ENCODE measurements around the gene SCAF11.
"Not testable (repeated sequence)": the region's sequence is repeated elsewhere in the genome, so short reads cannot be mapped to it uniquely, and the experiment has no call there.

Gene SCAF11

DNA sequence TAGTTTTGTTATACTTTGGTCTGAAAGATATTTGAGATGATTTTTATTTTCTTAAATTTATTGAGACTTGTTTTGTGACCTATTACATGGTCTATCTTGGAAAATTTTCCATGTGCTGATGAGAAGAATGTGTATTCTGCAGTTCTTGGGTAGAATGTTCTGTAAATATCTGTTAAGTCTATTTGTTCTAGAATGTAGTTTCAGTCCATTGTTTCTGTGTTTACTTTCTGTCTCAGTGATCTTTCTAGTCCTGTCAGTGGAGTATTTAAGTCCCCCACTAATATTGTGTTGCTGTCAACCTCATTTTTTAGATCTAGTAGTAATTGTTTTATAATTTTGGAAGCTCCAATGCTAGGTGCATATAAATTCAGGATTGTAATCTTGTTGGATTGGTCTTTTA is 30.4 kb upstream of the SCAF11 start:
- no peak overlapping the region for H4K91ac ChIP-seq (ENCODE audit: low read depth, low read length, poor library complexity)
- H4K8ac ChIP-seq (ENCODE audit: low read depth, low read length) = no peak overlapping the region
- DNase-seq (ENCODE audit: low spot score) = no peak
- H2BK15ac ChIP-seq (ENCODE audit: low read length) = no peak overlapping the region
- H3K27me3 ChIP-seq (ENCODE audit: control insufficient read depth in 3 of 3, insufficient read depth in 3 of 3, low read depth in 1 of 3, low read length in 3 of 3) = no peaks in the 10 kb centered on the region
- no peak overlapping the region for H2AFZ ChIP-seq (ENCODE audit: low read length)
- H3K9me3 ChIP-seq (replicated peaks in 1 of 2; ENCODE audit: control insufficient read depth in 2 of 2, insufficient read depth in 1 of 2, low read depth in 1 of 2, low read length in 2 of 2) = peaks cover 0 to 2% of the 10 kb centered on the region in 2 donors
- no peak overlapping the region for H3K9ac ChIP-seq (ENCODE audit: low read depth, low read length, poor library complexity)
- H3K18ac ChIP-seq (ENCODE audit: low read length) = no peak overlapping the region
- no peak overlapping the region for H3K27ac ChIP-seq (replicated peaks; ENCODE audit: low read length)
- H3K4me2 ChIP-seq (ENCODE audit: insufficient read depth, low read length, poor library complexity, severe bottlenecking) = no peak overlapping the region
- H2BK12ac ChIP-seq (ENCODE audit: low read length) = no peak overlapping the region
- H3K79me1 ChIP-seq (ENCODE audit: low read depth, low read length) = no peaks in the 10 kb centered on the region
- H3K4ac ChIP-seq (ENCODE audit: low read length) = no peak overlapping the region
- no peak overlapping the region for H3K4me3 ChIP-seq (ENCODE audit: low read length in 2 of 2)
- no peak overlapping the region for H2BK120ac ChIP-seq (ENCODE audit: low read depth, low read length)
- H3K36me3 ChIP-seq (replicated peaks in 1 of 2; ENCODE audit: control insufficient read depth in 2 of 2, insufficient read depth in 2 of 2, low read length in 2 of 2) = no peaks in the 10 kb centered on the region
- H3K23ac ChIP-seq (ENCODE audit: low read depth, low read length, poor library complexity) = no peak overlapping the region
- no peak overlapping the region for H2AK5ac ChIP-seq (ENCODE audit: low read depth, low read length)
- H3K4me1 ChIP-seq (ENCODE audit: control insufficient read depth in 2 of 2, insufficient read depth in 1 of 2, low read depth in 1 of 2, low read length in 2 of 2) = no peaks in the 10 kb centered on the region
- H3K14ac ChIP-seq (ENCODE audit: low read length) = no peak overlapping the region
- no peak overlapping the region for H2BK5ac ChIP-seq (ENCODE audit: low read length)

DNA sequence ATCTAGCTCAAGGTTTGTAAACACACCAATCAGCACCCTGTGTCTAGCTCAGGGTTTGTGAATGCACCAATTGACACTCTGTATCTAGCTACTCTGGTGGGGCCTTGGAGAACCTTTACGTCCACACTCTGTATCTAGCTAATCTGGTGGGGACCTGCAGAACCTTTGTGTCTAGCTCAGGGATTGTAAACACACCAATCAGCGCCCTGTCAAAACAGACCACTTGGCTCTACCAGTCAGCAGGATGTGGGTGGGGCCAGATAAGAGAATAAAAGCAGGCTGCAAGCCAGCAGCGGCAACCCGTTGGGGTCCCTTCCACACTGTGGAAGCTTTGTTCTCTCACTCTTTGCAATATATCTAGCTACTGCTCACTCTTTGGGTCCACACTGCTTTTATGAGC is 28.3 kb upstream of the SCAF11 start:
- not testable (repeated sequence) for H3K14ac ChIP-seq (ENCODE audit: low read length)

DNA sequence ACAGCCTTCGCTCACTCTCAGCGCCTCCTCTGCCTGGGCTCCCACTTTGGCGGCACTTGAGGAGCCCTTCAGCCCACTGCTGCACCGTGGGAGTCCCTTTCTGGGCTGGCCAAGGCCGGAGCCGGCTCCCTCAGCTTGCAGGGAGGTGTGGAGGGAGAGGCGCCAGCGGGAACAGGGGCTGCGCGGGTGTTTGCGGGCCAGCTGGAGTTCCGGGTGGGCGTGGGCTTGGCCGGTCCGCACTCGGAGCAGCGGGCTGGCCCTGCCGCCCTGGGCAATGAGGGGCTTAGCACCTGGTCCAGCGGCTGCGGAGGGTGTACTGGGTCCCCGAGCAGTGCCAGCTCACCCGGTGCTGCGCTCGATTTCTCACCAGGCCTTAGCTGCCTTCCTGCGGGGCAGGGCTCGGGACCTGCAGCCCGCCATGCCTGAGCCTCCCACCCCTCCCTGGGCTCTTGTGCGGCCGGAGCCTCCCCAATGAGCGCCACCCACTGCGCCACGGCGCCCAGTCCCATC is 27.5 kb upstream of the SCAF11 start:
- H3K4me3 ChIP-seq (ENCODE audit: low read length in 2 of 2); H3K4me1 ChIP-seq (ENCODE audit: control insufficient read depth in 2 of 2, insufficient read depth in 1 of 2, low read depth in 1 of 2, low read length in 2 of 2); H3K27me3 ChIP-seq (ENCODE audit: control insufficient read depth in 3 of 3, insufficient read depth in 3 of 3, low read depth in 1 of 3, low read length in 3 of 3); H2BK15ac ChIP-seq (ENCODE audit: low read length); H3K4ac ChIP-seq (ENCODE audit: low read length); H2BK5ac ChIP-seq (ENCODE audit: low read length); DNase-seq (ENCODE audit: low spot score); H4K8ac ChIP-seq (ENCODE audit: low read depth, low read length); H3K23ac ChIP-seq (ENCODE audit: low read depth, low read length, poor library complexity); H2AFZ ChIP-seq (ENCODE audit: low read length); H3K18ac ChIP-seq (ENCODE audit: low read length); H3K14ac ChIP-seq (ENCODE audit: low read length); H3K27ac ChIP-seq (replicated peaks; ENCODE audit: low read length); H3K9ac ChIP-seq (ENCODE audit: low read depth, low read length, poor library complexity); H2BK12ac ChIP-seq (ENCODE audit: low read length); H2AK5ac ChIP-seq (ENCODE audit: low read depth, low read length); H4K91ac ChIP-seq (ENCODE audit: low read depth, low read length, poor library complexity); H3K9me3 ChIP-seq (replicated peaks in 1 of 2; ENCODE audit: control insufficient read depth in 2 of 2, insufficient read depth in 1 of 2, low read depth in 1 of 2, low read length in 2 of 2); H3K36me3 ChIP-seq (replicated peaks in 1 of 2; ENCODE audit: control insufficient read depth in 2 of 2, insufficient read depth in 2 of 2, low read length in 2 of 2); H3K79me1 ChIP-seq (ENCODE audit: low read depth, low read length); H3K4me2 ChIP-seq (ENCODE audit: insufficient read depth, low read length, poor library complexity, severe bottlenecking); H2BK120ac ChIP-seq (ENCODE audit: low read depth, low read length): not testable (repeated sequence)
- no CpG with 5 or more reads among the region's 33 CpGs for WGBS, 2 donors (ENCODE audit: extremely low coverage in 2 of 2, insufficient read length in 2 of 2, insufficient replicate concordance in 1 of 2)

More for the DNA sequence above, 28.3 kb upstream of the SCAF11 start:
- not testable (repeated sequence) for H3K9me3 ChIP-seq (replicated peaks in 1 of 2; ENCODE audit: control insufficient read depth in 2 of 2, insufficient read depth in 1 of 2, low read depth in 1 of 2, low read length in 2 of 2); H3K27me3 ChIP-seq (ENCODE audit: control insufficient read depth in 3 of 3, insufficient read depth in 3 of 3, low read depth in 1 of 3, low read length in 3 of 3); H3K18ac ChIP-seq (ENCODE audit: low read length); H4K91ac ChIP-seq (ENCODE audit: low read depth, low read length, poor library complexity); H2BK15ac ChIP-seq (ENCODE audit: low read length); H3K27ac ChIP-seq (replicated peaks; ENCODE audit: low read length); H2BK120ac ChIP-seq (ENCODE audit: low read depth, low read length); H3K4me3 ChIP-seq (ENCODE audit: low read length in 2 of 2); H3K4ac ChIP-seq (ENCODE audit: low read length); H3K4me1 ChIP-seq (ENCODE audit: control insufficient read depth in 2 of 2, insufficient read depth in 1 of 2, low read depth in 1 of 2, low read length in 2 of 2); H2BK5ac ChIP-seq (ENCODE audit: low read length); DNase-seq (ENCODE audit: low spot score); H3K4me2 ChIP-seq (ENCODE audit: insufficient read depth, low read length, poor library complexity, severe bottlenecking); H3K23ac ChIP-seq (ENCODE audit: low read depth, low read length, poor library complexity); H3K79me1 ChIP-seq (ENCODE audit: low read depth, low read length); H3K36me3 ChIP-seq (replicated peaks in 1 of 2; ENCODE audit: control insufficient read depth in 2 of 2, insufficient read depth in 2 of 2, low read length in 2 of 2); H2BK12ac ChIP-seq (ENCODE audit: low read length); H2AFZ ChIP-seq (ENCODE audit: low read length); H3K9ac ChIP-seq (ENCODE audit: low read depth, low read length, poor library complexity); H2AK5ac ChIP-seq (ENCODE audit: low read depth, low read length); H4K8ac ChIP-seq (ENCODE audit: low read depth, low read length)
- no CpG with 5 or more reads among the region's 4 CpGs for WGBS, 2 donors (ENCODE audit: extremely low coverage in 2 of 2, insufficient read length in 2 of 2, insufficient replicate concordance in 1 of 2)

DNA sequence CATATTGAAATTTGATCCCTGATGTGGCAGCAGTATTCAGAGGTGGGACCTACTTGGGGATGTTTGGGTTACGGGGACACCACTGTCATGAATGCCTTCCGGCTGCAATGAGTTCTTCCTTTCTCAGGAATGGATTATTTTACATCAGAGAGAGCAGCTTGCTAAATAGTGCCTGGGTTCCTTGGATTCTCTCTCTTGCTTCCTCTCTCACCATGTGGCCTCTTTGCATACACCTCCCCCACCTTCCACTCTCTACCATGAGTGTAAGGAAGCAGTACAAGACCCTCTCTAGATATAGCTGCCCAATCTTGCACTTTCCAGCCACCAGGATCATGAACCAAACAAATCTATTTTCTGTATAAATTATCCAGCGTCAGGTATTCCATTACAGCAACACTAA is 15.4 kb upstream of the SCAF11 start:
- no peak for DNase-seq (ENCODE audit: low spot score)
- H2BK12ac ChIP-seq (ENCODE audit: low read length) = no peak overlapping the region
- H2BK15ac ChIP-seq (ENCODE audit: low read length) = no peak overlapping the region
- no peaks in the 10 kb centered on the region for H3K9me3 ChIP-seq (replicated peaks in 1 of 2; ENCODE audit: control insufficient read depth in 2 of 2, insufficient read depth in 1 of 2, low read depth in 1 of 2, low read length in 2 of 2)
- H3K4me1 ChIP-seq (ENCODE audit: control insufficient read depth in 2 of 2, insufficient read depth in 1 of 2, low read depth in 1 of 2, low read length in 2 of 2) = no peaks in the 10 kb centered on the region
- H3K27me3 ChIP-seq (ENCODE audit: control insufficient read depth in 3 of 3, insufficient read depth in 3 of 3, low read depth in 1 of 3, low read length in 3 of 3) = no peaks in the 10 kb centered on the region
- no peak overlapping the region for H3K23ac ChIP-seq (ENCODE audit: low read depth, low read length, poor library complexity)
- no peak overlapping the region for H2BK120ac ChIP-seq (ENCODE audit: low read depth, low read length)
- H3K27ac ChIP-seq (replicated peaks; ENCODE audit: low read length) = no peak overlapping the region
- H4K91ac ChIP-seq (ENCODE audit: low read depth, low read length, poor library complexity) = no peak overlapping the region
- no peaks in the 10 kb centered on the region for H3K79me1 ChIP-seq (ENCODE audit: low read depth, low read length)
- no peak overlapping the region for H2AK5ac ChIP-seq (ENCODE audit: low read depth, low read length)
- H4K8ac ChIP-seq (ENCODE audit: low read depth, low read length) = no peak overlapping the region
- no peaks in the 10 kb centered on the region for H3K36me3 ChIP-seq (replicated peaks in 1 of 2; ENCODE audit: control insufficient read depth in 2 of 2, insufficient read depth in 2 of 2, low read length in 2 of 2)
- H3K14ac ChIP-seq (ENCODE audit: low read length) = no peak overlapping the region
- no peak overlapping the region for H3K9ac ChIP-seq (ENCODE audit: low read depth, low read length, poor library complexity)
- no CpG with 5 or more reads among the region's 3 CpGs for WGBS, 2 donors (ENCODE audit: extremely low coverage in 2 of 2, insufficient read length in 2 of 2, insufficient replicate concordance in 1 of 2)
- H3K4me3 ChIP-seq (ENCODE audit: low read length in 2 of 2) = no peak overlapping the region
- no peak overlapping the region for H3K4me2 ChIP-seq (ENCODE audit: insufficient read depth, low read length, poor library complexity, severe bottlenecking)
- no peak overlapping the region for H3K18ac ChIP-seq (ENCODE audit: low read length)
- no peak overlapping the region for H3K4ac ChIP-seq (ENCODE audit: low read length)
- no peak overlapping the region for H2BK5ac ChIP-seq (ENCODE audit: low read length)
- H2AFZ ChIP-seq (ENCODE audit: low read length) = no peak overlapping the region
